ENCODE measurements around the gene CPXCR1.
"Not testable (repeated sequence)": the region's sequence is repeated elsewhere in the genome, so short reads cannot be mapped to it uniquely, and the experiment has no call there.

The CPXCR1 gene

GRCh38 chrX:88746925-88747324 is at the start of gene CPXCR1:
Gene CPXCR1, plus strand, starts transcription at chrX:88747225. Its CDS starts 6,190 bp downstream, at chrX:88753415.
- Histone ChIP-seq H3K27ac (no peak within 1 kb of the TSS), H3K36me3 (ENCODE audit: insufficient read depth, low read length) (no peaks in the 10 kb centered on the region), H3K9me3 (ENCODE audit: low read depth, low read length) (no peaks in the 10 kb centered on the region), H3K9ac (ENCODE audit: insufficient read length) (no peak within 1 kb of the TSS), H3K4me3 (no peak within 1 kb of the TSS)
- no peak for TF ChIP-seq POLR2AphosphoS5 (IDR thresholded peaks at IDR 0.05; ENCODE audit: borderline replicate concordance, low read depth, low read length)
- no peak for TF ChIP-seq EZH2 (IDR thresholded peaks at IDR 0.05)
- TF ChIP-seq FOXP2 (optimal IDR thresholded peaks at IDR 0.05; ENCODE audit: control extremely low read depth, extremely low read length, insufficient read depth): no peak
- no peak for DNase-seq (ENCODE audit: low read depth, low spot score)

GRCh38 chrX:88735835-88736234 is 11.2 kb upstream of the CPXCR1 start:
- TF ChIP-seq FOXP2 (optimal IDR thresholded peaks at IDR 0.05; ENCODE audit: control extremely low read depth, extremely low read length, insufficient read depth): no peak
- no peak for TF ChIP-seq EZH2 (IDR thresholded peaks at IDR 0.05)
- TF ChIP-seq POLR2AphosphoS5 (IDR thresholded peaks at IDR 0.05; ENCODE audit: borderline replicate concordance, low read depth, low read length): no peak
- H3K4me3 ChIP-seq: no peak overlapping the region
- no peaks in the 10 kb centered on the region for H3K9me3 ChIP-seq (ENCODE audit: low read depth, low read length)
- DNase-seq (ENCODE audit: low read depth, low spot score): no peak
- no peak overlapping the region for H3K27ac ChIP-seq
- no peak overlapping the region for H3K9ac ChIP-seq (ENCODE audit: insufficient read length)
- H3K36me3 ChIP-seq (ENCODE audit: insufficient read depth, low read length): no peaks in the 10 kb centered on the region

DNA sequence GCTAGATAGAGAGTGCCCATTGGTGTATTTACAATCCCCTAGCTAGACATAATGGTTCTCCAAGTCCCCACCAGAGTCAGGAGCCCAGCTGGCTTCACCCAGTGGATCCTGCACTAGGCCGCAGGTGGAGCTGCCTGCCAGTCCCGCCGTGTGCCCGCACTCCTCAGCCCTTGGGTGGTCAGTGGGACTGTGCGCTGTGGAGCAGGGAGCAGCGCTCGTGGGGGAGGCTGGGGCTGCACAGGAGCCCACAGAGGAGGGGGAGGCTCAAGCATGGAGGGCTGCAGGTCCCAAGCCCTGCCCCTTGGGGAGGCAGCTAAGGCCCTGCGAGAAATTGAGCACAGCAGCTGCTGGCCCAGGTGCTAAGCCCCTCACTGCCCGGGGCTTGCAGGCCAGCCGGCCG is 810 bp upstream of the CPXCR1 start:
- not testable (repeated sequence) for H3K27ac ChIP-seq; H3K9me3 ChIP-seq (ENCODE audit: low read depth, low read length); DNase-seq (ENCODE audit: low read depth, low spot score); H3K9ac ChIP-seq (ENCODE audit: insufficient read length); H3K36me3 ChIP-seq (ENCODE audit: insufficient read depth, low read length); H3K4me3 ChIP-seq

DNA sequence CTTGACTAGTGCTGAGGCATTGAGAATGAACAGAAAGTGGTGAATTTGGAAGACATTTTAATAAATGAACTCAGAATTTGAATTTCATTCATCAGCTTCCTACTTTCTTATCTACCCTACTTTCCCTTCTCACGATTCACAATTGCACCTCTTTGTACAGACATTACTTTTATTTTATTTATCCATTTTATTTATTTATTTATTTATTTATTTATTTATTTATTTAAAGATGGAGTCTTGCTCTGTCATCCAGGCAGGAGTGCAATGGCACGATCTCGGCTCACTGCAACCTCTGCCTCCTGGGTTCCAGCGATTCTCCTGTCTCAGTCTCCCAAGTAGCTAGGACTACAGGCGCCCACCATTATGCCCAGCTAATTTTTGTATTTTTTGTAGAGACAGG is 5.3 kb downstream of the CPXCR1 start:
- H3K9me3 ChIP-seq (ENCODE audit: low read depth, low read length); H3K4me3 ChIP-seq; H3K9ac ChIP-seq (ENCODE audit: insufficient read length); DNase-seq (ENCODE audit: low read depth, low spot score); H3K27ac ChIP-seq; H3K36me3 ChIP-seq (ENCODE audit: insufficient read depth, low read length): not testable (repeated sequence)

GRCh38 chrX:88789825-88790224 is 42.8 kb downstream of the CPXCR1 start:
- no peaks in the 10 kb centered on the region for H3K9me3 ChIP-seq (ENCODE audit: low read depth, low read length)
- TF ChIP-seq POLR2AphosphoS5 (IDR thresholded peaks at IDR 0.05; ENCODE audit: borderline replicate concordance, low read depth, low read length) (no peak), EZH2 (IDR thresholded peaks at IDR 0.05) (no peak), FOXP2 (optimal IDR thresholded peaks at IDR 0.05; ENCODE audit: control extremely low read depth, extremely low read length, insufficient read depth) (no peak)

More at GRCh38 chrX:88789825-88790224, 42.8 kb downstream of the CPXCR1 start:
- DNase-seq (ENCODE audit: low read depth, low spot score): no peak
- H3K36me3 ChIP-seq (ENCODE audit: insufficient read depth, low read length): no peaks in the 10 kb centered on the region
- H3K4me3 ChIP-seq: no peak overlapping the region
- no peak overlapping the region for H3K27ac ChIP-seq
- H3K9ac ChIP-seq (ENCODE audit: insufficient read length): no peak overlapping the region

Data from SK-N-MC (cell line).